ENCODE results near the gene NGDN.

The NGDN gene

GRCh38 chr14:23442721-23443356 is 26.7 kb upstream of the NGDN start:
- H3K27ac ChIP-seq (ENCODE audit: low read length), result no peak overlapping the region
- no peaks in the 10 kb centered on the region for H3K27me3 ChIP-seq (ENCODE audit: insufficient read depth, low read length)
- no peak overlapping the region; the same call in 1 of the 2 replicates for H3K9ac ChIP-seq (ENCODE audit: low read depth, low read length)

DNA sequence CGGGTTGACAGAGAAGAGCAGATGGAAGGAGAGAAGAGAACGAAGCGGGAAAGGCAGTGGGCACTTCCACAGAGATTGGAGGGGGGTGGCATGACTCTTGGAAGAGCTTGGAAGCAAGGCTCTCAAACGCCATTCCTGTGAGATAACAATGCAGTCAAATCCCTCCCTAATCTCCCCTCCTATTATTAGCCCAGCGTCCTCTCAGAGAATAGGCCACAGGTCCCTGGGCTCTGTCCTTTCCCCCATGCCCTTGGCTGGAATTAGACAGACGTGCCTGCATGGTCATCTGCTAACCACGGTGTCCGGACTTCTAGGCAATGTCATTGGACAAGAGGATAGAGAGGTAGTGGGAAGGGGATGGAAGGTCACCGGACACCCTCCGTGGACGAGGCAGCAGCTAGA is 26.1 kb upstream of the NGDN start:
- Histone ChIP-seq H3K27me3 (ENCODE audit: insufficient read depth, low read length) (no peaks in the 10 kb centered on the region), H3K27ac (ENCODE audit: low read length) (no peak overlapping the region), H3K4me1 (ENCODE audit: insufficient read depth, low read length) (peaks cover 17% of the 10 kb centered on the region; the same call in 1 of the 2 replicates), H3K4me3 (ENCODE audit: low read length) (0 out of 2 replicates have a peak overlapping the region, but pooled peaks have one; percentile 14), H3K36me3 (ENCODE audit: insufficient read depth, low read depth, low read length) (no peaks in the 10 kb centered on the region), H3K9me3 (ENCODE audit: insufficient read depth, low read depth, low read length) (no peaks in the 10 kb centered on the region), H3K9ac (ENCODE audit: low read depth, low read length) (no peak overlapping the region; the same call in 1 of the 2 replicates)

More at GRCh38 chr14:23442721-23443356, 26.7 kb upstream of the NGDN start:
- Histone ChIP-seq H3K36me3 (ENCODE audit: insufficient read depth, low read depth, low read length) (no peaks in the 10 kb centered on the region), H3K4me1 (ENCODE audit: insufficient read depth, low read length) (peaks cover 20% of the 10 kb centered on the region; the same call in 1 of the 2 replicates), H3K4me3 (ENCODE audit: low read length) (peak overlapping the region; percentile 14; the same call in 1 of the 2 replicates), H3K9me3 (ENCODE audit: insufficient read depth, low read depth, low read length) (no peaks in the 10 kb centered on the region)

GRCh38 chr14:23443881-23444280 is 25.6 kb upstream of the NGDN start:
- Histone ChIP-seq H3K9me3 (ENCODE audit: insufficient read depth, low read depth, low read length) (no peaks in the 10 kb centered on the region), H3K9ac (ENCODE audit: low read depth, low read length) (no peak overlapping the region), H3K36me3 (ENCODE audit: insufficient read depth, low read depth, low read length) (no peaks in the 10 kb centered on the region), H3K4me1 (ENCODE audit: insufficient read depth, low read length) (peaks cover 14% of the 10 kb centered on the region; the same call in 1 of the 2 replicates), H3K27ac (ENCODE audit: low read length) (no peak overlapping the region), H3K4me3 (ENCODE audit: low read length) (no peak overlapping the region), H3K27me3 (ENCODE audit: insufficient read depth, low read length) (no peaks in the 10 kb centered on the region)

GRCh38 chr14:23444314-23444713 is 25.2 kb upstream of the NGDN start:
- no peaks in the 10 kb centered on the region for H3K36me3 ChIP-seq (ENCODE audit: insufficient read depth, low read depth, low read length)
- H3K4me3 ChIP-seq (ENCODE audit: low read length), result no peak overlapping the region
- H3K27ac ChIP-seq (ENCODE audit: low read length), result no peak overlapping the region
- peaks cover 14% of the 10 kb centered on the region; the same call in 1 of the 2 replicates for H3K4me1 ChIP-seq (ENCODE audit: insufficient read depth, low read length)
- H3K9me3 ChIP-seq (ENCODE audit: insufficient read depth, low read depth, low read length), result no peaks in the 10 kb centered on the region
- no peaks in the 10 kb centered on the region for H3K27me3 ChIP-seq (ENCODE audit: insufficient read depth, low read length)
- no peak overlapping the region for H3K9ac ChIP-seq (ENCODE audit: low read depth, low read length)

DNA sequence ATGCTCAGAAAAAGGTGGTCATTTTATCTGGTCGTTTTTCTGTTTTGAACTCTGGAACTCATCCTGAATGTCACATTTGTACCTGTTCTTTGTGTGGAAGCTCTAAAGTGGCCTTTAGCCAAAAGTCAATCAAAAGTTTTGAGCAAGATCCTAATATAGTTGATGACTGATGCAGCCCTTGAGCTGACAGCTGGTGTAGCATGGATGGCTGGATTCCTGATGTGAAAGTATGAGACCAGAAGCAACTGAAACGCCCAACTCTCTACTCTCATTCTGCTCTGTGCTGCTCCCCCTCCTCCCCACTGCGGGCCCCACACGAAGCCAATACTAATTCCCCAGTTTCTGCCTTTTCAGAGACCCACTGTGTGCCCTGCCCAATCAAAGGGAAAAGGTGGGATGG is 23.7 kb upstream of the NGDN start:
- no peaks in the 10 kb centered on the region for H3K27me3 ChIP-seq (ENCODE audit: insufficient read depth, low read length)
- H3K4me3 ChIP-seq (ENCODE audit: low read length), result no peak overlapping the region
- peaks cover 15% of the 10 kb centered on the region; the same call in 1 of the 2 replicates for H3K4me1 ChIP-seq (ENCODE audit: insufficient read depth, low read length)
- H3K9ac ChIP-seq (ENCODE audit: low read depth, low read length), result no peak overlapping the region
- H3K36me3 ChIP-seq (ENCODE audit: insufficient read depth, low read depth, low read length), result no peaks in the 10 kb centered on the region
- H3K27ac ChIP-seq (ENCODE audit: low read length), result no peak overlapping the region
- H3K9me3 ChIP-seq (ENCODE audit: insufficient read depth, low read depth, low read length), result no peaks in the 10 kb centered on the region

DNA sequence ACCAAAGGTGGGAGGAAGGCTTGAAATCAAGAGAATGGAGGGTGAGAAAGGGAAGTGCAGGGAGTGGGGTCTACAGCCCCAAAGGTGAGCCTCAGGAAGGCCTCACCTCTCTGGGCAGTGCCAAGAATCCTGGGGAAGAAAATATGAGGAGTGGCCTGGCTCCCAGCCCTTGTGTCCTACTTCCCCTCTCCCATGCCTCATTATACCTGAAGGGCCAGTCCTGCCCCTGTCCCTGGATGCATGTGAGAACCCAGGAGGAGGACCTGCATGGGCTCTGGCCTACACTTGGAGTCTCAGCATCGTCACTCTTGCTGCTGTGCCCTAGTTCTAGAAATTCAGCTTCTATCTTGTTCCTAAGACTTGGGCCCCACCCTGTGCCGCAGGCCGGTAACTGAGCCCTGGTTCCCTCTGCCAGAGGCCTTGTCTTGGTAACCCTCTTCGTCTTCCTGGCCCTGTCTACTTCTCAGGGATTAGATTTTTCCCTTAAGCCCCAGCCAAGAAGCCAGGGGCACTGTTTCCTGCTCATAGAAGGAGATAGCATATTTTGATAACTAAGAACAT is 23.1 kb upstream of the NGDN start:
- H3K27me3 ChIP-seq (ENCODE audit: insufficient read depth, low read length), result no peaks in the 10 kb centered on the region
- no peak overlapping the region for H3K27ac ChIP-seq (ENCODE audit: low read length)
- H3K36me3 ChIP-seq (ENCODE audit: insufficient read depth, low read depth, low read length), result no peaks in the 10 kb centered on the region

GRCh38 chr14:23447361-23448350 is 21.8 kb upstream of the NGDN start:
- Histone ChIP-seq H3K9ac (ENCODE audit: low read depth, low read length) (no peak overlapping the region), H3K27me3 (ENCODE audit: insufficient read depth, low read length) (no peaks in the 10 kb centered on the region), H3K36me3 (ENCODE audit: insufficient read depth, low read depth, low read length) (no peaks in the 10 kb centered on the region), H3K4me3 (ENCODE audit: low read length) (no peak overlapping the region), H3K27ac (ENCODE audit: low read length) (no peak overlapping the region), H3K9me3 (ENCODE audit: insufficient read depth, low read depth, low read length) (0 out of 2 replicates have a peak, but pooled peaks cover 5% of the 10 kb centered on the region), H3K4me1 (ENCODE audit: insufficient read depth, low read length) (peaks cover 11% of the 10 kb centered on the region; the same call in 1 of the 2 replicates)

More for the DNA sequence above, 23.1 kb upstream of the NGDN start:
- Histone ChIP-seq H3K4me1 (ENCODE audit: insufficient read depth, low read length) (peaks cover 15% of the 10 kb centered on the region; the same call in 1 of the 2 replicates), H3K4me3 (ENCODE audit: low read length) (no peak overlapping the region), H3K9ac (ENCODE audit: low read depth, low read length) (no peak overlapping the region), H3K9me3 (ENCODE audit: insufficient read depth, low read depth, low read length) (no peaks in the 10 kb centered on the region)

GRCh38 chr14:23449314-23449713 is 20.2 kb upstream of the NGDN start:
- Histone ChIP-seq H3K4me3 (ENCODE audit: low read length) (no peak overlapping the region), H3K9ac (ENCODE audit: low read depth, low read length) (no peak overlapping the region), H3K36me3 (ENCODE audit: insufficient read depth, low read depth, low read length) (no peaks in the 10 kb centered on the region), H3K9me3 (ENCODE audit: insufficient read depth, low read depth, low read length) (0 out of 2 replicates have a peak, but pooled peaks cover 5% of the 10 kb centered on the region), H3K27ac (ENCODE audit: low read length) (no peak overlapping the region), H3K4me1 (ENCODE audit: insufficient read depth, low read length) (peaks cover 4% of the 10 kb centered on the region; the same call in 1 of the 2 replicates), H3K27me3 (ENCODE audit: insufficient read depth, low read length) (no peaks in the 10 kb centered on the region)

- H3K27ac ChIP-seq (ENCODE audit: low read length), result no peak overlapping the region
- 0 out of 2 replicates have a peak, but pooled peaks cover 5% of the 10 kb centered on the region for H3K9me3 ChIP-seq (ENCODE audit: insufficient read depth, low read depth, low read length)
- no peak overlapping the region for H3K4me3 ChIP-seq (ENCODE audit: low read length)
- H3K27me3 ChIP-seq (ENCODE audit: insufficient read depth, low read length), result no peaks in the 10 kb centered on the region
- no peaks in the 10 kb centered on the region for H3K36me3 ChIP-seq (ENCODE audit: insufficient read depth, low read depth, low read length)
- H3K9ac ChIP-seq (ENCODE audit: low read depth, low read length), result no peak overlapping the region
- H3K4me1 ChIP-seq (ENCODE audit: insufficient read depth, low read length), result peaks cover 4% of the 10 kb centered on the region; the same call in 1 of the 2 replicates
Measured at GRCh38 chr14:23450379-23450778, 19.1 kb upstream of the NGDN start.

GRCh38 chr14:23452237-23452636 is 17.3 kb upstream of the NGDN start:
- Histone ChIP-seq H3K36me3 (ENCODE audit: insufficient read depth, low read depth, low read length) (no peaks in the 10 kb centered on the region), H3K4me1 (ENCODE audit: insufficient read depth, low read length) (peaks cover 4% of the 10 kb centered on the region; the same call in 1 of the 2 replicates), H3K9me3 (ENCODE audit: insufficient read depth, low read depth, low read length) (0 out of 2 replicates have a peak, but pooled peaks cover 5% of the 10 kb centered on the region), H3K27me3 (ENCODE audit: insufficient read depth, low read length) (no peaks in the 10 kb centered on the region), H3K27ac (ENCODE audit: low read length) (no peak overlapping the region), H3K9ac (ENCODE audit: low read depth, low read length) (no peak overlapping the region), H3K4me3 (ENCODE audit: low read length) (no peak overlapping the region)

DNA sequence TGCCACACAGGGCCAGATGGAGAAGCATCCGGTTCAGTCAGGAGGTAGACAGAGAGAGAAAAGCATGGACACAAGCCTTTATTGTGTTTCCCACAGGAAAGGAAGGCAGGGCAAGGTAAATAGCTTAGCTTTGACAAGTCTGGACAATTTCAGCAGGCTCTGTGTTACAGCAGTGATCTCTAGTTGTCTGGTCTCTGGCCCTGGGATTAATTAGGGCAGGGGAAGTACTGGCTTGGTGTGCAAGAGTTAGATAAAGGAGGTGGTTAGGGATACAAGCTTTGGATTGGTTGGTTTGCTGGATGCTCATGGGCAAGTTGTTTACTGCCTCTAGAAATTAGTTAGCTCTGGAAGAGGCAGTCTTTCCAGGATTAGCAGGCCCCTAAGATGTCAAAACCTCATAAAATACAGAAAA is 15.1 kb upstream of the NGDN start:
- Histone ChIP-seq H3K36me3 (ENCODE audit: insufficient read depth, low read depth, low read length) (no peaks in the 10 kb centered on the region), H3K9me3 (ENCODE audit: insufficient read depth, low read depth, low read length) (0 out of 2 replicates have a peak, but pooled peaks cover 5% of the 10 kb centered on the region), H3K9ac (ENCODE audit: low read depth, low read length) (no peak overlapping the region), H3K27me3 (ENCODE audit: insufficient read depth, low read length) (no peaks in the 10 kb centered on the region), H3K27ac (ENCODE audit: low read length) (no peak overlapping the region), H3K4me3 (ENCODE audit: low read length) (no peak overlapping the region), H3K4me1 (ENCODE audit: insufficient read depth, low read length) (no peaks in the 10 kb centered on the region; the same call in 1 of the 2 replicates)

All from iPS-20b (cell line).